ENCODE data around the gene DLEC1.

The DLEC1 gene

DNA sequence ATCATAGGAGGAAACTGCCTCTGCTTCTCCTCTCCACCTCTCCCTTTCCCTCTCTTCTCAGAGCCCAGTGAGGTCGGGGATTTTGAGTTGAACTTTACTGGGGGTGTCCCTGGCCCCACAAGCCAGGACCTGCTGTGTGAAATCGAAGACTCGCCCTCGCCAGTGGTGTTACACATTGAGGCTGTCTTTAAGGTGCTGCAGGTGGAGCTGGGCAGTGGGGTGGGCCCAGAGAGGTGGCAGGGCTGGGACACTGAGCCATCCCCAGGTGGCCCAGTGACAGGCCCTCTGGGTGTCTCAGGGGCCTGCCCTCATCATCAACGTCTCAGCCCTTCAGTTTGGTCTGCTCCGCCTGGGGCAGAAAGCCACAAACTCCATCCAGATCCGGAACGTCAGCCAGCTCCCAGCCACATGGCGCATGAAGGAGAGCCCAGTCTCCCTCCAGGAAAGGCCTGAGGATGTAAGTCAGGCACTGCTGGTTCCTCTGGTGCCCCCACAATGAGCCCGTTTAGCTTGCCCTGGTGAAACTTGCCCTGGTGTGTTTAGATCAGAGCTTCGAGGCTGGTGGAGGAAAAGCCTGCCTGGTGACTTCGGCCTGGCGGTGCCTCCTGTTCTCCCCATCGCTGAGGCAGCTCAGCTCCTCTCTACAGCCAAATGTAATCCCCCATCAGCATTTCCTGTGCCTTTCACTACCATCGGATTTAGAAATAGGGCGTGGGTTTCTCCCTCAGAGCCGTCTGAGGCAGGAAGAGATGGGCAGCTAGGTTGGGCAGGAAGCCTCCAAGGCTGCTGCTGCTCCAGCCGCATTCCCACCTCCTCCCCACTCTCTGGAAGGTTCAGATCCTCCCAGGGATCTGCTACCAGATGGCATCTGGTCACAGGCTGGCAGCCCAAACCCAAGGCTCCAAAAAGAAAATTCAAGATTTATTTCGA lies 58.7 kb downstream of the DLEC1 start:
- Histone ChIP-seq H3K36me3 (ENCODE audit: insufficient read depth) (no peaks in the 10 kb centered on the region), H3K4me3 (IDR thresholded peaks at IDR 0.05; ENCODE audit: insufficient read depth, low read depth, low read length) (no peak overlapping the region), H3K4me2 (no peak overlapping the region), H4K20me1 (ENCODE audit: insufficient read depth) (no peaks in the 10 kb centered on the region), H3K27me3 (ENCODE audit: insufficient read depth, low read depth) (no peaks in the 10 kb centered on the region), H2AFZ (ENCODE audit: low read depth) (no peak overlapping the region), H3K4me1 (ENCODE audit: low read depth, poor library complexity, severe bottlenecking) (no peaks in the 10 kb centered on the region), H3K9ac (no peak overlapping the region), H3K27ac (no peak overlapping the region), H3K79me2 (ENCODE audit: insufficient read depth, low read depth) (no peaks in the 10 kb centered on the region)
- TF ChIP-seq, protein P1, sequence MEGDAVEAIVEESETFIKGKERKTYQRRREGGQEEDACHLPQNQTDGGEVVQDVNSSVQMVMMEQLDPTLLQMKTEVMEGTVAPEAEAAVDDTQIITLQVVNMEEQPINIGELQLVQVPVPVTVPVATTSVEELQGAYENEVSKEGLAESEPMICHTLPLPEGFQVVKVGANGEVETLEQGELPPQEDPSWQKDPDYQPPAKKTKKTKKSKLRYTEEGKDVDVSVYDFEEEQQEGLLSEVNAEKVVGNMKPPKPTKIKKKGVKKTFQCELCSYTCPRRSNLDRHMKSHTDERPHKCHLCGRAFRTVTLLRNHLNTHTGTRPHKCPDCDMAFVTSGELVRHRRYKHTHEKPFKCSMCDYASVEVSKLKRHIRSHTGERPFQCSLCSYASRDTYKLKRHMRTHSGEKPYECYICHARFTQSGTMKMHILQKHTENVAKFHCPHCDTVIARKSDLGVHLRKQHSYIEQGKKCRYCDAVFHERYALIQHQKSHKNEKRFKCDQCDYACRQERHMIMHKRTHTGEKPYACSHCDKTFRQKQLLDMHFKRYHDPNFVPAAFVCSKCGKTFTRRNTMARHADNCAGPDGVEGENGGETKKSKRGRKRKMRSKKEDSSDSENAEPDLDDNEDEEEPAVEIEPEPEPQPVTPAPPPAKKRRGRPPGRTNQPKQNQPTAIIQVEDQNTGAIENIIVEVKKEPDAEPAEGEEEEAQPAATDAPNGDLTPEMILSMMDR (conservative IDR thresholded peaks at IDR 0.05; ENCODE audit: low read depth, low read length): no peak

DNA sequence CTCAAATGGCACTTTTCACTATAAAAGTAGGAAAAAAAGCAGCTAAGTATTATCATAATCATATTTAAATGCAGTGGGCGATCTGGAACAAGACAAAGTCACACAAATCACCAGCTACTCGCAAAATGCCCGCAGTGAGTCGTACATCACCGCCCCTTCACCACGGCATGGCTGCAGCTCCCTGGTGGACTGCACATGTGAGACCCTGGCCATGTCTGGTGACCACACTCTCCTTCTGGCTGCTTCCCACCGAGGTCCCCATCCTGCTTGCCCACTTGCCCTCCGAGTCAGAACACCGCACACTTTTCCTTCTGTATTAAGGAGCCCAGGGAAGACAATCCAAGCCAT lies 59.3 kb downstream of the DLEC1 start:
- TF ChIP-seq, protein P1 (conservative IDR thresholded peaks at IDR 0.05; ENCODE audit: low read depth, low read length): no peak
- Histone ChIP-seq H3K27ac (no peak overlapping the region), H3K4me3 (IDR thresholded peaks at IDR 0.05; ENCODE audit: insufficient read depth, low read depth, low read length) (no peak overlapping the region), H3K36me3 (ENCODE audit: insufficient read depth) (no peaks in the 10 kb centered on the region), H2AFZ (ENCODE audit: low read depth) (no peak overlapping the region), H3K4me2 (no peak overlapping the region), H3K4me1 (ENCODE audit: low read depth, poor library complexity, severe bottlenecking) (no peaks in the 10 kb centered on the region), H3K27me3 (ENCODE audit: insufficient read depth, low read depth) (no peaks in the 10 kb centered on the region), H3K79me2 (ENCODE audit: insufficient read depth, low read depth) (no peaks in the 10 kb centered on the region), H4K20me1 (ENCODE audit: insufficient read depth) (no peaks in the 10 kb centered on the region), H3K9ac (no peak overlapping the region)

DNA sequence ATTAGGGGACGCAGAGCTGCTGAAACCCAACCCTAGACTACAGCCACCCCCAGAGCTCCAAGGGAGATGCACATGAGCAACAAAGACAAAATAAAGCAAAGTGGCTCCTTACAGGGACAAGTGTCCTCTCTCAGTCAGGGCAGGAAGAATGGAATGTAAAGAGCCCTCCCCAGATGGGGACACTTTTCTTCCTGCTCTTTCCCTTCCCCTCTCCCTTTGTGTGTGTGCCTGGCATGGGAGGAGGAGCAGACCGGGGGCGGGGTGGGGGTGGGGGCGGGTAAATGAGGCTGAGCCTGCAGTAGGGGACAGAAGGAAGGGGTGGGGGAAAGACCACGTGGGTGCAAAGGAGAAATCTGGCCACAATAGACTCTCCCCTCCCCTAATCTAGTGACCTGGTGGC lies 60.5 kb downstream of the DLEC1 start:
- no peaks in the 10 kb centered on the region for H3K79me2 ChIP-seq (ENCODE audit: insufficient read depth, low read depth)
- no peak overlapping the region for H3K9ac ChIP-seq

DNA sequence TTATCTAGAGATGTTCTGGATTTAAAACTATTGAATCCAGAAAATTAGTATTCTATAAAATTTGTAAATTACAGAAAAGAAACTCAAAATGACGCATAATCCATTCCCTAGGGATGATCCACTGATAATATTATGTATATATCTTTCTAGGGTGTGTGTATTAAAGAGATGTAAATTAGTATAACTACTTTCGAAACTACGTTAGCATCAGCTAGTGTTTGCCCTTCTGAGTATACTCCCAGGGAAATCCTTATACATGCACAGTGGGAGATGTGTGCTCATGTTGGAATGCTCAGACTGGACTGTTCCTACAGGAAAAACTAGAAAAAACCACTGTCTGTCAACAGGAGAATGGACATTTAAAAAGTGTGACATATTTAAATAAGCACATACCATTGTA lies 61.5 kb downstream of the DLEC1 start:
- H4K20me1 ChIP-seq (ENCODE audit: insufficient read depth): no peaks in the 10 kb centered on the region
- TF ChIP-seq, protein P1 (conservative IDR thresholded peaks at IDR 0.05; ENCODE audit: low read depth, low read length): no peak
- no peak overlapping the region for H2AFZ ChIP-seq (ENCODE audit: low read depth)
- H3K79me2 ChIP-seq (ENCODE audit: insufficient read depth, low read depth): no peaks in the 10 kb centered on the region
- no peaks in the 10 kb centered on the region for H3K27me3 ChIP-seq (ENCODE audit: insufficient read depth, low read depth)
- no peak overlapping the region for H3K27ac ChIP-seq
- H3K4me2 ChIP-seq: no peak overlapping the region
- no peaks in the 10 kb centered on the region for H3K4me1 ChIP-seq (ENCODE audit: low read depth, poor library complexity, severe bottlenecking)
- H3K9ac ChIP-seq: no peak overlapping the region
- H3K36me3 ChIP-seq (ENCODE audit: insufficient read depth): no peaks in the 10 kb centered on the region
- no peak overlapping the region for H3K4me3 ChIP-seq (IDR thresholded peaks at IDR 0.05; ENCODE audit: insufficient read depth, low read depth, low read length)

More for the DNA sequence above, 60.5 kb downstream of the DLEC1 start:
- H3K4me2 ChIP-seq: no peak overlapping the region
- no peak overlapping the region for H3K27ac ChIP-seq
- no peaks in the 10 kb centered on the region for H4K20me1 ChIP-seq (ENCODE audit: insufficient read depth)
- no peak overlapping the region for H2AFZ ChIP-seq (ENCODE audit: low read depth)
- no peaks in the 10 kb centered on the region for H3K36me3 ChIP-seq (ENCODE audit: insufficient read depth)
- no peak overlapping the region for H3K4me3 ChIP-seq (IDR thresholded peaks at IDR 0.05; ENCODE audit: insufficient read depth, low read depth, low read length)
- no peaks in the 10 kb centered on the region for H3K27me3 ChIP-seq (ENCODE audit: insufficient read depth, low read depth)
- H3K4me1 ChIP-seq (ENCODE audit: low read depth, poor library complexity, severe bottlenecking): no peaks in the 10 kb centered on the region
- TF ChIP-seq, protein P1 (conservative IDR thresholded peaks at IDR 0.05; ENCODE audit: low read depth, low read length): no peak

Measured in KMS-11 (cell line).